ENCODE measurements around the gene MANEAL. TPM values are rescaled to one million over a fixed set of nuclear protein-coding genes. Genes with fewer than 3 reads are reported as not detected.
A peak's percentile ranks its signal among the peaks of the same experiment; 100 is the strongest.

Gene MANEAL
- total and polyA plus RNA-seq, 2 of the 13 experiments (the other 11 are each of a cell fraction or from before 2014, with no cell fraction given): 20.8 to 26.4 TPM

GRCh38 chr1:37793773-37794371, at the start of gene MANEAL (continued):
- TF ChIP-seq ZNF407 (CRISPR knock-in tag; IDR thresholded peaks at IDR 0.05; ENCODE audit: not compliant biosample characterization) (no peak), ZBTB49 (CRISPR knock-in tag; IDR thresholded peaks at IDR 0.05; ENCODE audit: borderline replicate concordance) (no peak), BHLHE40 (IDR thresholded peaks at IDR 0.05; ENCODE audit: low read length) (peak; percentile 47), ZNF546 (CRISPR knock-in tag; conservative IDR thresholded peaks at IDR 0.05) (no peak), ISX (CRISPR knock-in tag; conservative IDR thresholded peaks at IDR 0.05) (no peak), TCF7L2 (IDR thresholded peaks at IDR 0.05; ENCODE audit: low read depth, low read length) (no peak), JUND (CRISPR knock-in tag; IDR thresholded peaks at IDR 0.05) (no peak), ELF1 (CRISPR knock-in tag; IDR thresholded peaks at IDR 0.05) (peak; percentile 28; the same call in 1 of the 2 replicates), DNMT3B (CRISPR knock-in tag; conservative IDR thresholded peaks at IDR 0.05) (no peak), KMT2A (CRISPR knock-in tag; IDR thresholded peaks at IDR 0.05) (0 out of 2 replicates have a peak, but pooled peaks have one; percentile 43), ZNF883 (CRISPR knock-in tag; IDR thresholded peaks at IDR 0.05; ENCODE audit: not compliant biosample characterization) (peak; percentile 67), KDM5B (CRISPR knock-in tag; IDR thresholded peaks at IDR 0.05; ENCODE audit: borderline replicate concordance) (peak; percentile 49; the same call in 1 of the 2 replicates), MTA3 (CRISPR knock-in tag; IDR thresholded peaks at IDR 0.05) (no peak), PTBP1 (IDR thresholded peaks at IDR 0.05; ENCODE audit: low read depth, low read length, poor library complexity, severe bottlenecking) (no peak)
- TF ChIP-seq, protein P1, sequence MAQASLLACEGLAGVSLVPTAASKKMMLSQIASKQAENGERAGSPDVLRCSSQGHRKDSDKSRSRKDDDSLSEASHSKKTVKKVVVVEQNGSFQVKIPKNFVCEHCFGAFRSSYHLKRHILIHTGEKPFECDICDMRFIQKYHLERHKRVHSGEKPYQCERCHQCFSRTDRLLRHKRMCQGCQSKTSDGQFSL (CRISPR knock-in tag; IDR thresholded peaks at IDR 0.05): 0 out of 2 replicates have a peak, but pooled peaks have one; percentile 48
- TF ChIP-seq, protein P2, sequence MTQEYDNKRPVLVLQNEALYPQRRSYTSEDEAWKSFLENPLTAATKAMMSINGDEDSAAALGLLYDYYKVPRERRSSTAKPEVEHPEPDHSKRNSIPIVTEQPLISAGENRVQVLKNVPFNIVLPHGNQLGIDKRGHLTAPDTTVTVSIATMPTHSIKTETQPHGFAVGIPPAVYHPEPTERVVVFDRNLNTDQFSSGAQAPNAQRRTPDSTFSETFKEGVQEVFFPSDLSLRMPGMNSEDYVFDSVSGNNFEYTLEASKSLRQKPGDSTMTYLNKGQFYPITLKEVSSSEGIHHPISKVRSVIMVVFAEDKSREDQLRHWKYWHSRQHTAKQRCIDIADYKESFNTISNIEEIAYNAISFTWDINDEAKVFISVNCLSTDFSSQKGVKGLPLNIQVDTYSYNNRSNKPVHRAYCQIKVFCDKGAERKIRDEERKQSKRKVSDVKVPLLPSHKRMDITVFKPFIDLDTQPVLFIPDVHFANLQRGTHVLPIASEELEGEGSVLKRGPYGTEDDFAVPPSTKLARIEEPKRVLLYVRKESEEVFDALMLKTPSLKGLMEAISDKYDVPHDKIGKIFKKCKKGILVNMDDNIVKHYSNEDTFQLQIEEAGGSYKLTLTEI (CRISPR knock-in tag; conservative IDR thresholded peaks at IDR 0.05): no peak

Data from HepG2 (cell line).